Measurements from ENCODE around the gene ATP5F1D. TPM values are rescaled to one million over a fixed set of nuclear protein-coding genes. Genes with fewer than 3 reads are reported as not detected.

Gene ATP5F1D
- total and polyA plus RNA-seq, 2 of the 13 experiments (the other 11 are each of a cell fraction or from before 2014, with no cell fraction given) = 39.4 to 78.7 TPM

- TF ChIP-seq, protein P1, sequence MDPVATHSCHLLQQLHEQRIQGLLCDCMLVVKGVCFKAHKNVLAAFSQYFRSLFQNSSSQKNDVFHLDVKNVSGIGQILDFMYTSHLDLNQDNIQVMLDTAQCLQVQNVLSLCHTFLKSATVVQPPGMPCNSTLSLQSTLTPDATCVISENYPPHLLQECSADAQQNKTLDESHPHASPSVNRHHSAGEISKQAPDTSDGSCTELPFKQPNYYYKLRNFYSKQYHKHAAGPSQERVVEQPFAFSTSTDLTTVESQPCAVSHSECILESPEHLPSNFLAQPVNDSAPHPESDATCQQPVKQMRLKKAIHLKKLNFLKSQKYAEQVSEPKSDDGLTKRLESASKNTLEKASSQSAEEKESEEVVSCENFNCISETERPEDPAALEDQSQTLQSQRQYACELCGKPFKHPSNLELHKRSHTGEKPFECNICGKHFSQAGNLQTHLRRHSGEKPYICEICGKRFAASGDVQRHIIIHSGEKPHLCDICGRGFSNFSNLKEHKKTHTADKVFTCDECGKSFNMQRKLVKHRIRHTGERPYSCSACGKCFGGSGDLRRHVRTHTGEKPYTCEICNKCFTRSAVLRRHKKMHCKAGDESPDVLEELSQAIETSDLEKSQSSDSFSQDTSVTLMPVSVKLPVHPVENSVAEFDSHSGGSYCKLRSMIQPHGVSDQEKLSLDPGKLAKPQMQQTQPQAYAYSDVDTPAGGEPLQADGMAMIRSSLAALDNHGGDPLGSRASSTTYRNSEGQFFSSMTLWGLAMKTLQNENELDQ (CRISPR knock-in tag; IDR thresholded peaks at IDR 0.05; ENCODE audit: borderline replicate concordance) = no peak
- TF ChIP-seq PPARG (CRISPR knock-in tag; conservative IDR thresholded peaks at IDR 0.05) = 0 out of 2 replicates have a peak, but pooled peaks have one; percentile 3
- TF ChIP-seq MBNL3 (CRISPR knock-in tag; conservative IDR thresholded peaks at IDR 0.05) = no peak
- no peak for TF ChIP-seq ZNF335 (CRISPR knock-in tag; IDR thresholded peaks at IDR 0.05)
- TF ChIP-seq ZNF224 (CRISPR knock-in tag; IDR thresholded peaks at IDR 0.05) = no peak
- no peak for TF ChIP-seq ZBTB42 (CRISPR knock-in tag; IDR thresholded peaks at IDR 0.05)
- TF ChIP-seq HCFC1 (IDR thresholded peaks at IDR 0.05; ENCODE audit: low read depth, low read length) = no peak
- no peak for TF ChIP-seq ZNF180 (CRISPR knock-in tag; IDR thresholded peaks at IDR 0.05; ENCODE audit: borderline replicate concordance, low read depth)
- no peak for TF ChIP-seq ZNF207 (IDR thresholded peaks at IDR 0.05; ENCODE audit: borderline replicate concordance)
- TF ChIP-seq ZNF644 (CRISPR knock-in tag; IDR thresholded peaks at IDR 0.05; ENCODE audit: low read depth) = no peak
- no peak for TF ChIP-seq ELF1 (CRISPR knock-in tag; IDR thresholded peaks at IDR 0.05)
- TF ChIP-seq U2AF2 (IDR thresholded peaks at IDR 0.05; ENCODE audit: low read depth, low read length) = no peak
- no peak for TF ChIP-seq SP2 (CRISPR knock-in tag; IDR thresholded peaks at IDR 0.05)
- no peak for TF ChIP-seq GPN1 (CRISPR knock-in tag; IDR thresholded peaks at IDR 0.05; ENCODE audit: borderline replicate concordance)
- 0 out of 2 replicates have a peak, but pooled peaks have one; percentile 9 for TF ChIP-seq ZNF850 (CRISPR knock-in tag; conservative IDR thresholded peaks at IDR 0.05)
- TF ChIP-seq, protein P2, sequence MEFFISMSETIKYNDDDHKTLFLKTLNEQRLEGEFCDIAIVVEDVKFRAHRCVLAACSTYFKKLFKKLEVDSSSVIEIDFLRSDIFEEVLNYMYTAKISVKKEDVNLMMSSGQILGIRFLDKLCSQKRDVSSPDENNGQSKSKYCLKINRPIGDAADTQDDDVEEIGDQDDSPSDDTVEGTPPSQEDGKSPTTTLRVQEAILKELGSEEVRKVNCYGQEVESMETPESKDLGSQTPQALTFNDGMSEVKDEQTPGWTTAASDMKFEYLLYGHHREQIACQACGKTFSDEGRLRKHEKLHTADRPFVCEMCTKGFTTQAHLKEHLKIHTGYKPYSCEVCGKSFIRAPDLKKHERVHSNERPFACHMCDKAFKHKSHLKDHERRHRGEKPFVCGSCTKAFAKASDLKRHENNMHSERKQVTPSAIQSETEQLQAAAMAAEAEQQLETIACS (CRISPR knock-in tag; IDR thresholded peaks at IDR 0.05) = peak; percentile 54
- TF ChIP-seq HHEX (CRISPR knock-in tag; IDR thresholded peaks at IDR 0.05) = no peak
- TF ChIP-seq, protein P3, sequence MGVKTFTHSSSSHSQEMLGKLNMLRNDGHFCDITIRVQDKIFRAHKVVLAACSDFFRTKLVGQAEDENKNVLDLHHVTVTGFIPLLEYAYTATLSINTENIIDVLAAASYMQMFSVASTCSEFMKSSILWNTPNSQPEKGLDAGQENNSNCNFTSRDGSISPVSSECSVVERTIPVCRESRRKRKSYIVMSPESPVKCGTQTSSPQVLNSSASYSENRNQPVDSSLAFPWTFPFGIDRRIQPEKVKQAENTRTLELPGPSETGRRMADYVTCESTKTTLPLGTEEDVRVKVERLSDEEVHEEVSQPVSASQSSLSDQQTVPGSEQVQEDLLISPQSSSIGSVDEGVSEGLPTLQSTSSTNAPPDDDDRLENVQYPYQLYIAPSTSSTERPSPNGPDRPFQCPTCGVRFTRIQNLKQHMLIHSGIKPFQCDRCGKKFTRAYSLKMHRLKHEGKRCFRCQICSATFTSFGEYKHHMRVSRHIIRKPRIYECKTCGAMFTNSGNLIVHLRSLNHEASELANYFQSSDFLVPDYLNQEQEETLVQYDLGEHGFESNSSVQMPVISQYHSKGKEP (CRISPR knock-in tag; IDR thresholded peaks at IDR 0.05) = no peak
- no peak for TF ChIP-seq KMT2A (CRISPR knock-in tag; IDR thresholded peaks at IDR 0.05)
- peak; percentile 8 for TF ChIP-seq IKZF5 (CRISPR knock-in tag; IDR thresholded peaks at IDR 0.05)
- TF ChIP-seq PCBP2 (optimal IDR thresholded peaks at IDR 0.05; ENCODE audit: low read depth, low read length, poor library complexity, severe bottlenecking) = no peak
- peak; percentile 13; the same call in 1 of the 2 replicates for TF ChIP-seq KDM2A (CRISPR knock-in tag; IDR thresholded peaks at IDR 0.05; ENCODE audit: borderline replicate concordance, low read depth)
- TF ChIP-seq TBP (CRISPR knock-in tag; IDR thresholded peaks at IDR 0.05) = no peak
- TF ChIP-seq GLI4 (CRISPR knock-in tag; IDR thresholded peaks at IDR 0.05; ENCODE audit: borderline replicate concordance) = no peak
- no peak for TF ChIP-seq ZNF619 (CRISPR knock-in tag; IDR thresholded peaks at IDR 0.05)
- TF ChIP-seq SRSF9 (IDR thresholded peaks at IDR 0.05; ENCODE audit: borderline replicate concordance, insufficient read depth, low read depth, low read length, poor library complexity, severe bottlenecking) = no peak
- TF ChIP-seq CENPT (CRISPR knock-in tag; IDR thresholded peaks at IDR 0.05; ENCODE audit: low read depth) = no peak
Observed at GRCh38 chr19:1248786-1249297, 7.3 kb downstream of the ATP5F1D start (continued).

All from HepG2 (cell line).